ENCODE measurements around the gene CPED1.
"Not testable (repeated sequence)": the region's sequence is repeated elsewhere in the genome, so short reads cannot be mapped to it uniquely, and the experiment has no call there.

The CPED1 gene

DNA sequence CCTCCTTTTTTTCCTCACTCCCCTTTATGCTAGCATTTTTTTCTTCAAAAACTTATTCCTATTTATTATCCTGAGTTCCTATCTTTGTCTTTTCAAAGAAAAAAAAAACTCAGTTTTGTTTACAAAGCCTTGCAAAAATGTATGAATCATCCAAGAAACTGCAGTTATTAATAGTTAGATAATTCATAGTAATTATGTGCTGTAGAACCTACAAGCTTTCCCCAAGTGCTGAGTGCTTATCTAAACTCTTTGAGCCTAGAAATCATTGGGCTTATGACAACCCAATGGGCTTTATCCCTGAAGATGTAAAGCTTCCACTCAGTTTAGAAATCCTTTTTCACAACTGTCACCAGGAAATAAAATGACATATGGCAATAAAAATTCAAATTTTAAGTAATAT is 194.4 kb downstream of the CPED1 start:
- DNase-seq (ENCODE audit: low read depth in 2 of 2) = no peak

DNA sequence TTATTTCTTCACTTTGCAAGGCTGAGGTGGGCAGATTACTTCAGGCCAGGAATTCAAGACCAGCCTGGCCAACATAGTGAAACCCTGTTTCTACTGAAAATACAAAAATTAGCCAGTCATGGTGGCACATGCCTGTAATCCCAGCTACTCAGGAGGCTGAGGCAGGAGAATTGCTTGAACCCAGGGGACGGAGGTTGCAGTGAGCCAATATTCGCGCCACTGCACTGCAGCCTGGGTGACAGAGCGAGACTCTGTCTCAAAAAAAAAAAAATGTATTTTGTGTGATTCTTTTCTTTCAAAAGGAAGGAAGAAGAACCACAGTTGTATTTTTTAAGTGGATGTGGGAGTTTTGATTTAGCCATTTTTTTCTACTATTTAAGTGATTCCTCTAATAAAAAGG is 195.4 kb downstream of the CPED1 start:
- DNase-seq (ENCODE audit: low read depth in 2 of 2) = not testable (repeated sequence)

DNA sequence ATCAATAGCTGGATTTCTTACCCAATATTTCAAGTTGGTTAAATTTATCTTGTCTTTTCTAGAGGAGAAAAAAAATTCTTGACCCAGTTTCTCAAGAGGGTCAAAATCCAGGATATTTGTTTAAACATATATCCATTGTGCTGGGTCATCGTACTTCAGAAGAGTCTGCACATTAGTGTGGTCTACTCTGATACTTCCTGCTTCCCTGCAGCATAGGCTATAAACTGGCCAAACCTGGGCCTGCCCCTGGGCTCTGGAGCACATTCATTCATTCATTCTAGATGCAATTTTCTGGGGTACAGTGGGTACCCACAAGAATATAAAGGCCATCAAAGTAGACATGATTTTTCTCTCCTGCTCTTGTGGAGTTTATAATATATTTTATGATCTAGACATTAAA is 198.2 kb downstream of the CPED1 start:
- no peak for DNase-seq (ENCODE audit: low read depth in 2 of 2)

DNA sequence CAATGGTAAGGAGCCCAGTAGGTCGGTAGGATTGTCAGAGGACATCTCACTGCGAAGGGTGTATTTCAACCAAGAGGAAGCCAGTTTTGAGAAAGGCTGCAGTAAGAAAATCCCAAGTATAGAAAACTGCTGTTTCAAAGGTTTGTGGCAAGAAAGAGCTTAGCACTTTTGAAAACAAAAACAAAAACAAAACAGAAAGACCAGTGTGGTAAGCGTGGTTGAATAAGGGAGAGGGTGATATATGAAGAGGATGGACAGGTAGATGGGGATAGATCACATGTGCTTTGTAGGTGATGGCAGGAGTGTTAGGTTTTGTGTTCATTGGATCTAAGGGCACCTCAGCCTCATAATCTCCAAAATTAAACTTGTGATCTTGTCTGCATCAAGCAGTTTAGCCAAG is 198.7 kb downstream of the CPED1 start:
- DNase-seq (ENCODE audit: low read depth in 2 of 2) = no peak

DNA sequence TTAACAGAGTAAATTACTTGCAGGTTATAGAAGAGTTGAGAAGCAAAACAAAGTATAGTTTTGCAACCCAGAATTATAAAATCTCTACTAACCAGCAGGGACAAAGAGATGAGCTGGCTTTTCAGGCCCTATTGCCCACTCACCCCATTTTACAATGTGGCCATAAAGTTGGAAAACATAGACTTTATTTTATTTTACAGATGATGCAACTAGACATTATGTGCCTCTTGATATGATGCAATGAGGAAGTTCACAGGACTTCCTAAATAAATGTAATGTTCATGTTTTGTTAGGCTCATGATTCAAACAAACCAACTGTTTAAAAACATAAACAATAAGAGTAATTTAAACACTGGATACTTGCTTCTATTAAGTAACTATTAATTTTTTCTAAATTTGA is 199.2 kb downstream of the CPED1 start:
- DNase-seq (ENCODE audit: low read depth in 2 of 2) = no peak

DNA sequence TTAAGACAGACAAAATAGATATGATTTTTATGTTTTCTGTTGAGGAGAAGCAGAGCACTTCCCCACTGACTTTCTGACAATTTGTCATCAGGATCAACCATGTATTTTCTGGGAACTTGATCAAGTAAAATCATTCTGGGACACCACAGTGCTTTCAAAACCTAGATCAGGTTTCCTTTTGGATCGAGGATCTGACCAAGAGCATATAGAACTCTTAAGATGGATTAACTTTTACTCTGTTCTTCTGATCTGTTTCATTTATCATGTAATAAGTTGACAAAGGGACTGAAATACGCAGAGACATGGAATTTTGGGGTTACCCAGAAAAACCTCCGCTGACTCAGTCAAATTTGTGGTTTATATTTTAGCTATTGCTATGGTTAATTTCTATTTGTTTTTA is 204.3 kb downstream of the CPED1 start:
- DNase-seq (ENCODE audit: low read depth in 2 of 2) = no peak

DNA sequence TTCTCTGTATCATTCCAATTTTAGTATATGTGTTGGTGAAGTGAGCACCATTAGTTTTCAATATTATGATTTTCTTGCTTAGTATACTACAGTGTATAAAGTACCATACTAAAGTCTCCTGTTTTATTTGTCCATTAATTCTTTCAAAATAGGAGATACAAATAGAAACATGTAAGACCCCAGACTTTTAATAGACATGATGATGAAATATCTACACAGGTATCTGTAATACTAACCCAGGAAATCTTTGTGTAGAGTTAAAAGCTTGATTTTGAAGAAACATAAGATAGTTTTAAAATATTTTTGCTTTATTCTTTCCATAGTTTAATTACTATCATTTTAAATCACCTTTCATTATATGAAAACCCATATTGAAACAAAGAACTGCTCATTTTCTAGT is 206.5 kb downstream of the CPED1 start:
- DNase-seq (ENCODE audit: low read depth in 2 of 2) = no peak

DNA sequence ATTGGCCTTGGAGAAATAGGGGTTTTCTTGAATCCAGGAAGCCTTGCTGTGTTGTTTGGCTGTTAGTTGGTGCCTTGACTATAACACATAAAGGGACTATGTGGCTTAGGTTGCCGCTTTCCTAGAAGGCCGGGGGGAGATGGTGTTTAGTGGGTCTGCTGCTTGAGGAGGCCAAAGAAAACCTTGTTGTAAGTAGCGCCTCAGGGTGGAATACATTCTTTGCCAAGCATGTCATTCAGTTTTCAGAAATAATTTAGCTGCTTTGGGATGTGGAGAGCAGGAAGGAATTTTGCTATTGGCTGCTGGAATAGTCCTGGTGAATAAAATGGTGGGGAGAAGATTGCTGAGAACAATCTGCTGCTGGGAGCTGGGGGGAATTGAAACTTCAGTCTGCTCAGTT is 207.4 kb downstream of the CPED1 start:
- no peak for DNase-seq (ENCODE audit: low read depth in 2 of 2)

DNA sequence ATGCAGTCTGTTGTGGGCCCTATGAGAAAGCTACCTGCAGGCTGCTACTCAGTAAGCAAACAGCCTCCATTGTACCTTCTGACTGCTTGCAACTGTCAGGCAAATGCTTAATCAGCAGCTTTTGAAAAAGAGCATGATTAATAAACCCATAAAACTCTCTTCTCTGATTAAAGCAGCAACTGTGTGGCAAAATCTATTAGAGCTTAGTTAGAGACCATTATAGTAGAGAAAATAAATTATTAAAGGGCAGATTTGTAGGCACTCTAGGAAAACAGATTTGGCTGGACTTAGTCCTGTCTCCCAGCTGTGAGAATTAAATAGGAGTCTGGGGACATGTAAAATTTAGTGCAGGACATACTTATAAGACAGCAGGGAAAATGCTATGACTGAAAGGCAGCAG is 207.8 kb downstream of the CPED1 start:
- no peak for DNase-seq (ENCODE audit: low read depth in 2 of 2)

DNA sequence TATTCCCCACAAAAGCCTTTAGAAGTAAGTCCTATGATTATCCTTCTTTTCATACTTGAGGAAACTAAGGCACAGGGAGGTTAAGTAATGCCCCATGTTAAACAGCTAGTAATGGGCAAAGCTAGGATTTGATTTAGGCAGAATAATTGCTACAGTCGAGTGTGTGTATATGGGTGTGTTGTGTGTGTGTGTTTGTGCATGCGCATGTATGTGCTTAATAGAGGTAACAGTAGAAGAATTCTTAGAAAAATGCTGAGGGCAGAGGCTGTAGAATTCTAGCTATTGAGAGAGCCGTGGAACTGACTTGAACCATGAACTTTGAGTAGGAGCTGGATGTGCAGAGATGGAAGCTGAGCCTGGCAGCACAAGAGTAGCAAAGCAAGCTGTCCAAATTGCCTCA is 208.9 kb downstream of the CPED1 start:
- DNase-seq (ENCODE audit: low read depth in 2 of 2) = no peak

DNA sequence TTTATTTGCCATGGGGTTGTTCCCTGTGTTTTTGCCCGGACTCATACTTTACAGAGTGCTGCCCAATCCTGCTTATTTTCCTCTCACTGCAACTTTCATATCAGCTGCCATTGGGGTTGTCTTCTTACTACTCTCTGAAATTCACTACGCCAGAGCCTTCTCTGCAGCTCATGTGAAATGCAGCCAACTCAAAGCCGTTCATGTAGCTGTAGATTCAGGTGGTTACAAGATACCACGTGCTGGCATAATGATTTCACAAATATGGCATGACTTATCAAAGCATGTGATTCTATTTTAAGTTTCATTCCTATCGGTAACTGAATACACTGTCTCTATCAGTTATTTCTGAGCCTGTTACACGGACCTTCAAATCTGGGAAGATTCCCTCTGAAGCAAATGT is 210.0 kb downstream of the CPED1 start:
- no peak for DNase-seq (ENCODE audit: low read depth in 2 of 2)

DNA sequence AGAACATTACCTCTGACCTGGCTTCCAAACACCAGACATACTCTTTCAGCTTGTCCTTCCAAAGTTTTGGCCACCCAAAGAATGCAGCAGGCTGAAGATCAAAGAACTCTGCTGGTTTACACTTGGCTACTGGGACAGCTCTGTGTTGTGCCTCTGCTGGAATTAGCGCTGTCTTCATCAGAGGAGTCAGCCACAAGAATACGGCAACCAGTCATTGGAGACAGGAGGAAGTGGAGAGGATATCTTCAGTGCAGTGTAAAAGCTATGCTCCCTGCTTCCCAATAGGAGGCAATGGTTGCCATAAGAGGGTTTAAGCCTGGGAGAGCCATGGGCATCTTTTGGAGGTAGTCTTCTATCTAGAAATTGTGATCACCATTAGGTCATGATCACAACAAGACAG is 213.6 kb downstream of the CPED1 start:
- no peak for DNase-seq (ENCODE audit: low read depth in 2 of 2)

DNA sequence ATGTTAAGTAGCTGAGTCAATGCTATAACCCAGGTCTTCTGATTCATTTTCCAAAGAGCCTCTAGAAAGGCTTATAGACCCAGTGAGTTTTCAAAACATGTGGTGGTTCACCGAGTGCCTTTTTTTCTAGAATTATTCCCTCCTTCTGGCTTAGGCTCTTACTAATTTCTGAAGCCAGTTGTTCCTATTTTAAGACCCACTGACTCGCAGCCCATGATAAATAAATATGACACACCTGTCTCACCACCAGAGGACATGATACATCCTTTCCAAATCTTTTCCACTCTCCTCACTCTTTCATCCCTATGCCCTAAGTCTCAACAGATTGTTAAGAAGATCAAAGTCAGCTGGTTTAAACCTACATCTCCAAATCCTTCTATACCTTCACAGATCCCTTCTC is 214.3 kb downstream of the CPED1 start:
- no peak for DNase-seq (ENCODE audit: low read depth in 2 of 2)

DNA sequence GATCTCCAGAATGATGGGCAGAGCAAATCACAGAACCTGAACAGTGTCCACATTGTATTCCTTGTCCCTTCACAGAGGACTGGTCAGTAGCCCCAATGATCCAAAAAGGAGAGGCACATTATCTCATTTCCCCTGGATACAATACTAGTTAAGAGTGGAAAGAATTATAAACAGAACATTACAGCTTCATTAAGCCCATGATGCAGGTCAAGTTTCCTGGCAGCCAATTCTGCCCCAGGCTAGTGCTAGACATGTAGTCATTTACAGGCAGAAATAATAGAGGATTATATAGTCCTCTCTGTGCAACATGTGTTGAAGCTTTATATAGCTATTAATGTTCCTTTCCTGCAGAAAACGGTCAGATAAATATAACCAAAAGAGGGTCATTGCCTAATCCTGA is 216.0 kb downstream of the CPED1 start:
- no peak for DNase-seq (ENCODE audit: low read depth in 2 of 2)

DNA sequence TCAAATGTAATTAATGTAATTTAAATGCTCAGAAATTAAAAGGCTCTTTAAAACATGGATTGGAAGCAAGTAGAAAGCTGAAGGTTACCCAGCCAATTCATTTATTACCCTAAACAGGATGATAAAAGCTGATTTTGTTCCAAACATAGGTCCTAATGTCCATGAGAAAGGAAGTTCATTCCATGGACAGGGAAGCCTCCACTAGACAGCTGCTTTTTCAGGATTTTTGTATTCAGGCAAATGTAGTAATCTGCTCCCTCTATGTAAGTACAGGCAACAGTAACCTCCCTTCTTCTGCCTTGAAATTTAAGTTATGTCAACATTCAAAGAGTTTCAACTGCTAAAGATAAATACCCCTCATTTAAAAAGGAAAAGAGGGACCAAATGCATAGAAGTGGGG is 217.3 kb downstream of the CPED1 start:
- DNase-seq (ENCODE audit: low read depth in 2 of 2) = no peak

DNA sequence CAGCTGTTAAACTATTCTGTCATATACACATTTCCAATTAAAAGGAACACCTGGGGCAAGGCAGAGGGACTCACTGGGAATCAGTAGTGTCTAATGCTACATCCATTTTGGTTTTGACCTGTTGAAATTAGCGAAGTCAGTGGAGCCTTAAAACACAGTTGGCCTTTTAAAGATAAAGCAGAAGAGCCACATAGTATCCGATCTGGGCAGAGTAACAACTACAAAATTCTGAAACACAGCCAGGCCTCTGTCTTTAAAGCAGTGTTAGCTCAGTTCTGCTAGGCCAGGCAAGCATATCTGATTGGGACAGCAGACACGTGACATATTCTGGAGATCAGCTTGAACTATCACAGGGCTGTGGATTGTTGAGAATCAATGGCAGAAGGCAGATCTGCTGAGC is 222.7 kb downstream of the CPED1 start:
- DNase-seq (ENCODE audit: low read depth in 2 of 2) = no peak

DNA sequence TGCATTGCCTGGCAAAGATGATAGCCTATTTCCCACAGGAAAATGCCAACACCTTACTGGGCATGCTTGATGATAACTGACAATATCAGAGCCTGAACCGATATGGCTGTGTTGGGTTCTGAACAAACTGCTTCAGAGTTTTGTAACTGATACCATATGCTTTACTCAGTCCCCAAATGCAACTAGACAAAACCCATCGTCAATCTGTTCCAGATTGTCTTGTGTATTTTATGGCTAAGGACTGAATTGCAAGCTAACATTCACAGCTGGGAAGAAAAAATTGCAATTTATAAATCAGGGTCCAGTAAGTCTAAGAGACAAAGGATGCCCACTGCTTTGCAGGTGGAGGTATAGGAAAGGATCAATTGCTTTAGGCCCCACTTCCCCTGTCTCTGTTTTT is 223.5 kb downstream of the CPED1 start:
- DNase-seq (ENCODE audit: low read depth in 2 of 2) = no peak

DNA sequence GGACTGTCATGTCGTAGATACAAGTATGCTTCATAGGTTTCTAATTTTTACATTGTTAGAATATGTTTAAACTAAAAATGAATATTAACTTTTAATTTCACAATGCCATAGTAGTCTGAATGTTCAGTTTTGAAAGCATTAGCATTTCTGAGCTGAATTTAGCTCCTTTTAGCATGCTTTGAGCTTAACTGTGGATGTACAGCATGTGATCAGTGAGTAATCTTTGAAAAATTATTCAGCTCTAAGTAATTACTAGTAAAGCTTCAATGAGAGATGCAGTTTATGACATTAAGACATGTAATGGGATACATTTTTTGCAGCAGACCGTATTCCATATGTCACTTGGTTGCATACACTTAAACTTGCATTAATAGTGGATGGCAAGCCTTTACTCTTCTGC is 226.1 kb downstream of the CPED1 start:
- DNase-seq (ENCODE audit: low read depth in 2 of 2) = no peak

DNA sequence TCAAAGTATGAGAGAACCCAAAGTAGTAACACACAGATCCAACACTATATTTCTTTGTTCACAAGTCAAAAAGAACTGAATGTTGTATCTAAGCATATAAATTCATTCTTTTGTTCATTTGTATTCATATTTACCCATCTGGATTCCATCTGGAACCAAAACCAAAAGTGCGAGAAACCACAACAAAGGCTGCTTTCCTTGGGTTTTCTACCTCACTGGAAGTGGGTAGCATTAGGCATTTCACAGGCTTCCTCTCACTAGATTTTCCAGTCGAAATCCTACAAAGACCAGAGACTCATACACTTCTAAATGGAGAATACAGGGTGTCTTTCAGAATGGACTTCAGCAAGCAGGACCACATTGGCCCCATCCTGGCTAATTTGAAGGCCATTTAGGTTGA is 230.5 kb downstream of the CPED1 start:
- no peak for DNase-seq (ENCODE audit: low read depth in 2 of 2)

DNA sequence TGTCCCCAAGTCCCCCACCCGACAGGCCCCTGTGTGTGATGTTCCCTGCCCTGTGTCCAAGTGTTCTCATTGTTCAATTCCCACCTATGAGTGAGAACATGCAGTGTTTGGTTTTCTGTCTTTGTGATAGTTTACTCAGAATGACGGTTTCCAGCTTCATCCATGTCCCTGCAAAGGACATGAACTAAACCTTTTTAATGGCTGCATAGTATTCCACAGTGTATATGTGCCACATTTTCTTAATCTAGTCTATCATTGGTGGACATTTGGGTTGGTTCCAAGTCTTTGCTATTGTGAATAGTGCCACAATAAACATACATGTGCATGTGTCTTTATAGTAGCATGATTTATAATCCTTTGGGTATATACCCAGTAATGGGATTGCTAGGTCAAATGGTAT is 232.6 kb downstream of the CPED1 start:
- not testable (repeated sequence) for DNase-seq (ENCODE audit: low read depth in 2 of 2)

DNA sequence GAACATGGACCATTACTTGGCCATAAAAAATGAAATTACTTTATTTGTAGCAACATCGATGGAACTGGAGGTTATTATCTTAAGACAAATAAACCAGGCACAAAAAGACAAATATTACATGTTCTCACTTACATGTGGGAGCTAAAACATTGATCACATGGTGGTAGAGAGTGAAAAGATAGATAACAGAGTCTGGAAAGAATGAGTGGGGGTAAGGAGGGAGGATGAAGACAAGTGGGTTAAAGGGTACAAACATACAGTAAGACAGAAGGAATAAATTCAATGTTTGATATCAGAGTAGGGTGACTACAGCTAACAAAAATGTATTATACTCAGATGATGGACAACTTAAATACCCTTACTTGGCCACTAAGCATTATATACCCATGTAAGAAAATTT is 240.3 kb downstream of the CPED1 start:
- no peak for DNase-seq (ENCODE audit: low read depth in 2 of 2)

DNA sequence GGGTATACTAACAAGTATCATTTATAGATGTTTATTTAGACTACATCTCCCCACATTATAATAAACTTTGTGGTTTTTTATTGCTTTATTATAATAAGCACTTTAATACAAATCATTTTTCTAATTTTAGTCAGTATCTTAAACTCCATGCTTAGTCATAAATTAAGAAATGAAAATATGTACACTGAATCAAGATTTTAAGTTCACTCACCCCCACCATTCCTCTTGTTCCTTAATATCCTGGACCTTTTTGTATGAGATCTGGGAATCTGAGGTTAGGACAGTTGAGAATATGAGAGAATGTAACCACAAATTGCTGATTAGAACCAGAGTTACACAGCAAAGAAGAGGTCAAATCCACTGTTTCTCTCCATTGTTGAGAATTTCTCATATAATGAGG is 246.7 kb downstream of the CPED1 start:
- no peak for DNase-seq (ENCODE audit: low read depth in 2 of 2)

DNA sequence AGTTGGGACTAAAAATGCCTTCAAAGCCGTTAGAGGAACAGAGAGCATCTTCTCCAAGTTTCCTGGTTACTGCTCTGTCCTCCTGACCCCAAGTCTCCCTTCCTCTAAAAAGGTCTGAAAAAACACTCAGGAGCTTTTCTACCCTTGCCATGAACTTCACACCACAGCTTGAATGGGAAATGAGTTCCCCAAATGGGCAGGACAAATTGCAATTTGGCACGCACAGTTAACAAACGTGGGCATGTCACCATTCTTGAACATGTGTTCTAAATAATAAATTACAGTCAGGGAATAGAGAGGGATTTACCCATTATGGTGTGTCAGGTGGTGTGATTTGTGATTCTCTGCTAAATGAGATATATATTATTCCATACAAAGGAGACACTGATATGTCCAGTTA is 249.1 kb downstream of the CPED1 start:
- DNase-seq (ENCODE audit: low read depth in 2 of 2) = no peak

DNA sequence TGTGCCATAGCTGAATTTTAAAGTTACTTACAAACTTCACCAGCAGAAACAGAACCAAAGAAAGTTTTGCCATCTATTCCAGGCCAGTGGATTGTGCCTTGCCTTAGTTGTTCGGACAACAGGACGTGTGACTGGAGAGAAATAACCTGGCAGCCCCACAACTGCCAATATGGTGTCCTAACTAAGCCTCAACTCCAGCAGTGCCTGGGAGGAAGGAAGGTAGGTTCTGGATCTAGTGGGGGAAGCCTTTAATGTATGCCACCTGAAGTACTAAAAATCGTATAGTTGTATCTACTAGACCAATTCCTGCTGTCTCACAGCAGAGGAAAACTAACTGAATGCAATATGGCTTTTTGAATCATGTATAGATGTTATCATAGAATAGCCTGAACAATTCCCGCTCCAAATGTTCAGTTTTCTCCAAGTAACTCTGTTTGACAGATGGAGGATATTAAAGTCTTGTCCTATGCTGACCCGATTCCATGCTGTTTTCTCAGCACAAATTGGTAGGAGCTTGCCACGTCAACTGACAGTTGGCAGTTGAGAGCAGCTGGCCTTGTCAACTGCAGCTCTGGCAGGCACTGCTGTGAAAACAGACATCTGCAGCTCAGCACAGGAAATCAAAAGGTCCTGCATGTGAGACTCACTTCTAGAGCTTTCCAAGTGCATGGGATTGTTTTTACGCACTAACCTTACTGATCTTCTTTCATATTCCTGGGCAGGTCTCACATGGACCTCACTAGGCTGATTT is 255.8 kb downstream of the CPED1 start:
- DNase-seq (ENCODE audit: low read depth in 2 of 2) = no peak
